H9 (cell line): ENCODE measurements around the gene KIT. TPM values are rescaled to one million over a fixed set of nuclear protein-coding genes. Genes with fewer than 3 reads are reported as not detected.

Source experiments
- DNase-seq: peaks from one replicate; pipeline ENCODE4 v3.0.0-alpha.2; 2017
- H2AFZ ChIP-seq: one replicate; pipeline ENCODE4 v1.6.1; 2013; ENCODE audit warnings: mild to moderate bottlenecking, low read length, control low read depth, moderate library complexity
- H2AK5ac ChIP-seq: 2 replicates; pipeline ENCODE4 v1.6.1; 2013; ENCODE audit warnings: low read length, control low read depth, mixed read lengths; ENCODE audit not compliant: insufficient read length
- H2BK120ac ChIP-seq: one replicate; pipeline ENCODE4 v1.6.1; 2013; ENCODE audit warnings: low read depth, mild to moderate bottlenecking, low read length, control low read depth, inconsistent platforms; ENCODE audit not compliant: poor library complexity, severe bottlenecking
- H2BK12ac ChIP-seq: 2 replicates; pipeline ENCODE4 v1.6.1; 2013; ENCODE audit warnings: low read length, control low read depth, mixed read lengths, low read depth; ENCODE audit not compliant: insufficient read length
- H2BK15ac ChIP-seq: 2 replicates; pipeline ENCODE4 v1.6.1; 2013; ENCODE audit warnings: low read depth, low read length, control low read depth
- H2BK20ac ChIP-seq: one replicate; pipeline ENCODE4 v1.6.1; 2013; ENCODE audit warnings: low read depth, mild to moderate bottlenecking, low read length, control low read depth, inconsistent platforms; ENCODE audit not compliant: poor library complexity, severe bottlenecking
- H2BK5ac ChIP-seq: 2 replicates; pipeline ENCODE4 v1.6.1; 2013; ENCODE audit warnings: low read length, control low read depth, mixed read lengths; ENCODE audit not compliant: insufficient read length
- H3K14ac ChIP-seq: 2 replicates; pipeline ENCODE4 v1.6.1; 2013; ENCODE audit warnings: low read length, control low read depth; ENCODE audit not compliant: insufficient read depth
- H3K18ac ChIP-seq: 2 replicates; pipeline ENCODE4 v1.6.1; 2013; ENCODE audit warnings: low read depth, mild to moderate bottlenecking, mixed read lengths, low read length, control low read depth; ENCODE audit not compliant: insufficient read length
- H3K23ac ChIP-seq: 2 replicates; pipeline ENCODE4 v1.6.1; 2013; ENCODE audit warnings: low read length, control low read depth, mixed read lengths, low read depth; ENCODE audit not compliant: insufficient read length
- H3K23me2 ChIP-seq: 2 replicates; pipeline ENCODE4 v1.6.1; 2013; ENCODE audit warnings: low read depth, mild to moderate bottlenecking, mixed read lengths, low read length, control low read depth; ENCODE audit not compliant: insufficient read length, poor library complexity, severe bottlenecking
- H3K27ac ChIP-seq: 2 replicates; pipeline ENCODE4 v1.5.1; 2013; ENCODE audit warnings: low read length, control low read depth, mixed read lengths, low read depth; ENCODE audit not compliant: insufficient read length
- H3K27me3 ChIP-seq: 2 replicates; pipeline ENCODE4 v1.6.1; 2013; ENCODE audit warnings: low read length, control low read depth, inconsistent platforms; ENCODE audit not compliant: insufficient read depth
- H3K4ac ChIP-seq: 2 replicates; pipeline ENCODE4 v1.6.1; 2013; ENCODE audit warnings: low read depth, mild to moderate bottlenecking, control low read depth, inconsistent platforms, low read length, moderate library complexity
- H3K4me1 ChIP-seq: 2 replicates; pipeline ENCODE4 v1.6.1; 2013; ENCODE audit warnings: low read length, control low read depth, inconsistent platforms; ENCODE audit not compliant: insufficient read depth
- H3K4me2 ChIP-seq: 2 replicates; pipeline ENCODE4 v1.6.1; 2013; ENCODE audit warnings: low read length, control low read depth, mixed read lengths; ENCODE audit not compliant: insufficient read length, insufficient read depth
- H3K56ac ChIP-seq: 2 replicates; pipeline ENCODE4 v1.6.1; 2013; ENCODE audit warnings: low read depth, mild to moderate bottlenecking, mixed read lengths, low read length, control low read depth; ENCODE audit not compliant: insufficient read length
- H3K79me1 ChIP-seq: 2 replicates; pipeline ENCODE4 v1.6.1; 2013; ENCODE audit warnings: low read depth, mild to moderate bottlenecking, moderate library complexity, low read length, control low read depth, inconsistent platforms; ENCODE audit not compliant: insufficient read depth, poor library complexity, severe bottlenecking
- H3K79me2 ChIP-seq: 2 replicates; pipeline ENCODE4 v1.6.1; 2013; ENCODE audit warnings: low read length, control low read depth, inconsistent platforms; ENCODE audit not compliant: insufficient read depth
- H3K9ac ChIP-seq: 2 replicates; pipeline ENCODE4 v1.6.1; 2013; ENCODE audit warnings: low read length, control low read depth, mixed read lengths; ENCODE audit not compliant: insufficient read length; ENCODE audit errors: extremely low read depth
- H3K9me3 ChIP-seq: one replicate; pipeline ENCODE4 v1.6.1; 2013; ENCODE audit warnings: low read depth, low read length, inconsistent platforms; ENCODE audit not compliant: control insufficient read depth
- H3T11ph ChIP-seq: one replicate; pipeline ENCODE4 v1.6.1; 2013; ENCODE audit warnings: mild to moderate bottlenecking, low read length, control low read depth, inconsistent platforms
- H4K20me1 ChIP-seq: one replicate; pipeline ENCODE4 v1.6.1; 2013; ENCODE audit not compliant: control insufficient read depth, insufficient read length, insufficient read depth
- H4K5ac ChIP-seq: 2 replicates; pipeline ENCODE4 v1.6.1; 2013; ENCODE audit warnings: low read depth, mild to moderate bottlenecking, mixed read lengths, low read length, control low read depth; ENCODE audit not compliant: insufficient read length
- H4K8ac ChIP-seq: replicated peaks from 2 replicates; pipeline ENCODE4 v1.6.1; 2013; ENCODE audit warnings: low read length, control low read depth, mixed read lengths, low read depth; ENCODE audit not compliant: insufficient read length
- H4K91ac ChIP-seq: 2 replicates; pipeline ENCODE4 v1.6.1; 2013; ENCODE audit warnings: low read depth, mild to moderate bottlenecking, moderate library complexity, mixed read lengths, low read length, control low read depth; ENCODE audit not compliant: insufficient read length
- H3K27ac Mint-ChIP-seq, 3 experiments: 2 replicates in 2 of 3; 3 replicates in 1 of 3; pipeline ENCODE4 v1.8.0; 2020 to 2021; ENCODE audit warnings: mixed read lengths in 3 of 3, mild to moderate bottlenecking in 1 of 3, moderate library complexity in 1 of 3
- H3K27me3 Mint-ChIP-seq: 2 replicates; pipeline ENCODE4 v1.8.0; 2021; ENCODE audit warnings: low read depth, mild to moderate bottlenecking, moderate library complexity, mixed read lengths
- H3K36me3 Mint-ChIP-seq, 3 experiments: 2 replicates in 2 of 3; 3 replicates in 1 of 3; pipeline ENCODE4 v1.8.0; 2020 to 2021; ENCODE audit warnings: low read depth in 3 of 3, mixed read lengths in 3 of 3; ENCODE audit not compliant: insufficient read depth in 1 of 3
- H3K4me1 Mint-ChIP-seq, 2 experiments: 2 replicates each; pipeline ENCODE4 v1.8.0; 2020; ENCODE audit warnings: mixed read lengths in 2 of 2
- H3K4me3 Mint-ChIP-seq, 2 experiments: 2 replicates in 1 of 2; 3 replicates in 1 of 2; pipeline ENCODE4 v1.8.0; 2020 to 2021; ENCODE audit warnings: mild to moderate bottlenecking in 2 of 2, mixed read lengths in 2 of 2, moderate library complexity in 1 of 2
- H3K9me3 Mint-ChIP-seq, 2 experiments: 2 replicates in 1 of 2; 3 replicates in 1 of 2; pipeline ENCODE4 v1.8.0; 2020; ENCODE audit warnings: mild to moderate bottlenecking in 2 of 2, mixed read lengths in 2 of 2, moderate library complexity in 1 of 2
- WGBS: extraction: QIAGEN DNeasy Blood & Tissue Kit; methylation state at CpG from one replicate; pipeline ENCODE4 v1.1.7; 2013; ENCODE audit warnings: missing lambda C conversion rate, low lambda C conversion rate, mixed read lengths; ENCODE audit not compliant: insufficient read length; ENCODE audit errors: extremely low coverage; 5-methylcytosine and 5-hydroxymethylcytosine counted together
- total RNA-seq: library from RNA; stranded (reverse); gene quantifications from 2 replicates; pipeline ENCODE4 v1.2.1, GENCODE V29; 2021
- TF ChIP-seq, protein P1 (sequence below): fragments of 200-600 bp; sonication (generic); conservative IDR thresholded peaks from 3 replicates; pipeline ENCODE4 v1.8.0; 2021; ENCODE audit warnings: antibody characterized with exemption, mild to moderate bottlenecking

KIT gene
- total RNA-seq, 1 experiment from 2014 or later, result 6.7 TPM

DNA sequence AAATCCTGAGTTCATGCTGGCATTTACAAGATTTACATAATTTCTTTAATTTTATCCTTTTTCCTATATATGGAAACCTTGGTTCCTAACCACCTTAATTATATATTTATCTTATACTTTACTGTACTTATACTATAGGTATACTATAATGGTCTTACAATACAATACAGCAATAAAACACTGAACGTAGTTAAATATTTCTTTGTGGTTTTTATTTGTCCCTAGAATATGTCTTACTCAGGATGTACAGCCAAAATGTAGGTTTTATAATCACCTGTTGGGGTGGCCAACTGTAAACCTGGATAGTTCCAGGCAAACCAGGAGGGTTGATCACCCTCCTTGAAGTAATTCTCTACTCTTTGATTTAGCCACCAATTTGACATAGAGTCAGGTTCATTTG is 48.4 kb upstream of the KIT start:
- Histone ChIP-seq H2AK5ac (no peak overlapping the region), H2AFZ (no peak overlapping the region), H2BK120ac (no peak overlapping the region), H3K9ac (no peak overlapping the region), H2BK15ac (no peak overlapping the region), H3K27ac (no peak overlapping the region), H4K5ac (no peak overlapping the region), H4K20me1 (no peaks in the 10 kb centered on the region), H2BK12ac (no peak overlapping the region), H3K4ac (no peak overlapping the region), H3K9me3 (no peaks in the 10 kb centered on the region), H3K18ac (no peak overlapping the region), H3K56ac (no peak overlapping the region), H4K91ac (no peak overlapping the region), H4K8ac (no peak overlapping the region), H3K14ac (no peak overlapping the region), H2BK5ac (no peak overlapping the region), H3K27me3 (no peaks in the 10 kb centered on the region), H3K23ac (no peak overlapping the region), H3T11ph (no peak overlapping the region), H3K23me2 (no peaks in the 10 kb centered on the region), H3K4me1 (no peaks in the 10 kb centered on the region), H3K4me2 (no peak overlapping the region), H3K79me2 (no peaks in the 10 kb centered on the region), H2BK20ac (no peak overlapping the region), H3K79me1 (no peaks in the 10 kb centered on the region)
- H3K9me3 Mint-ChIP-seq, result no peaks in the 10 kb centered on the region
- peaks cover 0 to 3% of the 10 kb centered on the region in 2 experiments; a peak in 2 of 4 replicates for H3K4me1 Mint-ChIP-seq
- no CpG with 5 or more reads among the region's 1 CpG for WGBS
- no peaks in the 10 kb centered on the region for H3K36me3 Mint-ChIP-seq
- H3K27ac Mint-ChIP-seq, result no peak overlapping the region
- H3K27me3 Mint-ChIP-seq, result peaks cover 3% of the 10 kb centered on the region; the same call in 1 of the 2 replicates
- DNase-seq, result no peak
- TF ChIP-seq, protein P1, sequence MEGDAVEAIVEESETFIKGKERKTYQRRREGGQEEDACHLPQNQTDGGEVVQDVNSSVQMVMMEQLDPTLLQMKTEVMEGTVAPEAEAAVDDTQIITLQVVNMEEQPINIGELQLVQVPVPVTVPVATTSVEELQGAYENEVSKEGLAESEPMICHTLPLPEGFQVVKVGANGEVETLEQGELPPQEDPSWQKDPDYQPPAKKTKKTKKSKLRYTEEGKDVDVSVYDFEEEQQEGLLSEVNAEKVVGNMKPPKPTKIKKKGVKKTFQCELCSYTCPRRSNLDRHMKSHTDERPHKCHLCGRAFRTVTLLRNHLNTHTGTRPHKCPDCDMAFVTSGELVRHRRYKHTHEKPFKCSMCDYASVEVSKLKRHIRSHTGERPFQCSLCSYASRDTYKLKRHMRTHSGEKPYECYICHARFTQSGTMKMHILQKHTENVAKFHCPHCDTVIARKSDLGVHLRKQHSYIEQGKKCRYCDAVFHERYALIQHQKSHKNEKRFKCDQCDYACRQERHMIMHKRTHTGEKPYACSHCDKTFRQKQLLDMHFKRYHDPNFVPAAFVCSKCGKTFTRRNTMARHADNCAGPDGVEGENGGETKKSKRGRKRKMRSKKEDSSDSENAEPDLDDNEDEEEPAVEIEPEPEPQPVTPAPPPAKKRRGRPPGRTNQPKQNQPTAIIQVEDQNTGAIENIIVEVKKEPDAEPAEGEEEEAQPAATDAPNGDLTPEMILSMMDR, result no peak
- no peak overlapping the region for H3K4me3 Mint-ChIP-seq
